Measurements from ENCODE around the gene HTR6. TPM values are rescaled to one million over a fixed set of nuclear protein-coding genes. Genes with fewer than 3 reads are reported as not detected.

The HTR6 gene
- total RNA-seq, 1 experiment from 2014 or later: 0.37 TPM

DNA sequence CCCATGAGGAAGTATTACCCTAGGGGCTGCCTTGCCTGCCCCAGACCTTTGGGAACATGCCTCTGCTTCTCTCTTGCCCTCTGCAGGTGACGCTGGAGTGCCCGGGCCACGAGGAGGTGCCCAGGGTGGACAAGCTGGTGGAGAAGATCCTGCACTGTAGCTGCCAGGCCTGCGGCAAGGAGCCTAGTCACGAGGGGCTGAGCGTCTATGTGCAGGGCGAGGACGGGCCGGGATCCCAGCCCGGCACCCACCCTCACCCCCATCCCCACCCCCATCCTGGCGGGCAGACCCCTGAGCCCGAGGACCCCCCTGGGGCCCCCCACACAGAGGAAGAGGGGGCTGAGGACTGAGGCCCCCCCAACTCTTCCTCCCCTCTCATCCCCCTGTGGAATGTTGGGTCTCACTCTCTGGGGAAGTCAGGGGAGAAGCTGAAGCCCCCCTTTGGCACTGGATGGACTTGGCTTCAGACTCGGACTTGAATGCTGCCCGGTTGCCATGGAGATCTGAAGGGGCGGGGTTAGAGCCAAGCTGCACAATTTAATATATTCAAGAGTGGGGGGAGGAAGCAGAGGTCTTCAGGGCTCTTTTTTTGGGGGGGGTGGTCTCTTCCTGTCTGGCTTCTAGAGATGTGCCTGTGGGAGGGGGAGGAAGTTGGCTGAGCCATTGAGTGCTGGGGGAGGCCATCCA is 7.8 kb upstream of the HTR6 start:
- no peak overlapping the region for H3K9ac ChIP-seq (ENCODE audit: extremely low read depth, insufficient read length, low read length)
- H2BK5ac ChIP-seq (ENCODE audit: insufficient read length, low read length): no peak overlapping the region
- no peak overlapping the region for H3K23ac ChIP-seq (ENCODE audit: insufficient read length, low read depth, low read length)
- TF ChIP-seq, protein P1, sequence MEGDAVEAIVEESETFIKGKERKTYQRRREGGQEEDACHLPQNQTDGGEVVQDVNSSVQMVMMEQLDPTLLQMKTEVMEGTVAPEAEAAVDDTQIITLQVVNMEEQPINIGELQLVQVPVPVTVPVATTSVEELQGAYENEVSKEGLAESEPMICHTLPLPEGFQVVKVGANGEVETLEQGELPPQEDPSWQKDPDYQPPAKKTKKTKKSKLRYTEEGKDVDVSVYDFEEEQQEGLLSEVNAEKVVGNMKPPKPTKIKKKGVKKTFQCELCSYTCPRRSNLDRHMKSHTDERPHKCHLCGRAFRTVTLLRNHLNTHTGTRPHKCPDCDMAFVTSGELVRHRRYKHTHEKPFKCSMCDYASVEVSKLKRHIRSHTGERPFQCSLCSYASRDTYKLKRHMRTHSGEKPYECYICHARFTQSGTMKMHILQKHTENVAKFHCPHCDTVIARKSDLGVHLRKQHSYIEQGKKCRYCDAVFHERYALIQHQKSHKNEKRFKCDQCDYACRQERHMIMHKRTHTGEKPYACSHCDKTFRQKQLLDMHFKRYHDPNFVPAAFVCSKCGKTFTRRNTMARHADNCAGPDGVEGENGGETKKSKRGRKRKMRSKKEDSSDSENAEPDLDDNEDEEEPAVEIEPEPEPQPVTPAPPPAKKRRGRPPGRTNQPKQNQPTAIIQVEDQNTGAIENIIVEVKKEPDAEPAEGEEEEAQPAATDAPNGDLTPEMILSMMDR (conservative IDR thresholded peaks at IDR 0.05): no peak
- DNase-seq: no peak
- no peaks in the 10 kb centered on the region for H3K4me1 ChIP-seq (ENCODE audit: insufficient read depth, low read length)
- no peaks in the 10 kb centered on the region for H3K79me2 ChIP-seq (ENCODE audit: insufficient read depth, low read length)
- no CpG with 5 or more reads among the region's 15 CpGs for WGBS (ENCODE audit: extremely low coverage, insufficient read length, low lambda C conversion rate)
- H3K4ac ChIP-seq (ENCODE audit: low read depth, low read length): no peak overlapping the region
- H2BK12ac ChIP-seq (ENCODE audit: insufficient read length, low read depth, low read length): no peak overlapping the region
- no peaks in the 10 kb centered on the region for H3K79me1 ChIP-seq (ENCODE audit: insufficient read depth, low read depth, low read length, poor library complexity, severe bottlenecking)
- peaks cover 2% of the 10 kb centered on the region; the same call in 1 of the 2 replicates for H3K27me3 ChIP-seq (ENCODE audit: insufficient read depth, low read length)
- H2AFZ ChIP-seq (ENCODE audit: low read length): no peak overlapping the region
- no peaks in the 10 kb centered on the region for H4K20me1 ChIP-seq (ENCODE audit: control insufficient read depth, insufficient read depth, insufficient read length)
- H3K27ac ChIP-seq (ENCODE audit: insufficient read length, low read depth, low read length): no peak overlapping the region
- no peak overlapping the region for H4K91ac ChIP-seq (ENCODE audit: insufficient read length, low read depth, low read length)
- no peak overlapping the region for H3T11ph ChIP-seq (ENCODE audit: low read length)
- no peak overlapping the region for H3K56ac ChIP-seq (ENCODE audit: insufficient read length, low read depth, low read length)
- H3K4me2 ChIP-seq (ENCODE audit: insufficient read depth, insufficient read length, low read length): no peak overlapping the region
- peaks cover 11% of the 10 kb centered on the region for H3K27me3 Mint-ChIP-seq (ENCODE audit: low read depth)
- H3K14ac ChIP-seq (ENCODE audit: insufficient read depth, low read length): no peak overlapping the region; the same call in 1 of the 2 replicates
- no peak overlapping the region for H4K8ac ChIP-seq (replicated peaks; ENCODE audit: insufficient read length, low read depth, low read length)
- H4K5ac ChIP-seq (ENCODE audit: insufficient read length, low read depth, low read length): no peak overlapping the region
- H3K18ac ChIP-seq (ENCODE audit: insufficient read length, low read depth, low read length): no peak overlapping the region
- H3K4me1 Mint-ChIP-seq: peaks cover 20 to 33% of the 10 kb centered on the region in 2 experiments
- H3K9me3 ChIP-seq (ENCODE audit: control insufficient read depth, low read depth, low read length): no peaks in the 10 kb centered on the region
- no peak overlapping the region for H2BK20ac ChIP-seq (ENCODE audit: low read depth, low read length, poor library complexity, severe bottlenecking)
- no peak overlapping the region for H2BK15ac ChIP-seq (ENCODE audit: low read depth, low read length)
- no peaks in the 10 kb centered on the region for H3K23me2 ChIP-seq (ENCODE audit: insufficient read length, low read depth, low read length, poor library complexity, severe bottlenecking)
- 0 out of 5 replicates have a peak overlapping the region, but pooled peaks of 1 of the 2 experiments have one; percentile 35 for H3K4me3 Mint-ChIP-seq
- H2BK120ac ChIP-seq (ENCODE audit: low read depth, low read length, poor library complexity, severe bottlenecking): no peak overlapping the region
- peak overlapping the region in 1 of 3 experiments; percentile 83; a peak in 1 of 7 replicates for H3K27ac Mint-ChIP-seq
- no peaks in the 10 kb centered on the region for H3K9me3 Mint-ChIP-seq
- H3K36me3 Mint-ChIP-seq (ENCODE audit: insufficient read depth in 1 of 3, low read depth in 3 of 3): no peaks in the 10 kb centered on the region
- no peak overlapping the region for H2AK5ac ChIP-seq (ENCODE audit: insufficient read length, low read length)
